H9 (cell line): ENCODE measurements around the gene TNNI3. TPM values are rescaled to one million over a fixed set of nuclear protein-coding genes. Genes with fewer than 3 reads are reported as not detected.

Experiments used
- DNase-seq: peaks from one replicate; pipeline ENCODE4 v3.0.0-alpha.2; 2017
- H2AFZ ChIP-seq: one replicate; pipeline ENCODE4 v1.6.1; 2013; ENCODE audit warnings: mild to moderate bottlenecking, low read length, control low read depth, moderate library complexity
- H2AK5ac ChIP-seq: 2 replicates; pipeline ENCODE4 v1.6.1; 2013; ENCODE audit warnings: low read length, control low read depth, mixed read lengths; ENCODE audit not compliant: insufficient read length
- H2BK120ac ChIP-seq: one replicate; pipeline ENCODE4 v1.6.1; 2013; ENCODE audit warnings: low read depth, mild to moderate bottlenecking, low read length, control low read depth, inconsistent platforms; ENCODE audit not compliant: poor library complexity, severe bottlenecking
- H2BK12ac ChIP-seq: 2 replicates; pipeline ENCODE4 v1.6.1; 2013; ENCODE audit warnings: low read length, control low read depth, mixed read lengths, low read depth; ENCODE audit not compliant: insufficient read length
- H2BK15ac ChIP-seq: 2 replicates; pipeline ENCODE4 v1.6.1; 2013; ENCODE audit warnings: low read depth, low read length, control low read depth
- H2BK20ac ChIP-seq: one replicate; pipeline ENCODE4 v1.6.1; 2013; ENCODE audit warnings: low read depth, mild to moderate bottlenecking, low read length, control low read depth, inconsistent platforms; ENCODE audit not compliant: poor library complexity, severe bottlenecking
- H2BK5ac ChIP-seq: 2 replicates; pipeline ENCODE4 v1.6.1; 2013; ENCODE audit warnings: low read length, control low read depth, mixed read lengths; ENCODE audit not compliant: insufficient read length
- H3K14ac ChIP-seq: 2 replicates; pipeline ENCODE4 v1.6.1; 2013; ENCODE audit warnings: low read length, control low read depth; ENCODE audit not compliant: insufficient read depth
- H3K18ac ChIP-seq: 2 replicates; pipeline ENCODE4 v1.6.1; 2013; ENCODE audit warnings: low read depth, mild to moderate bottlenecking, mixed read lengths, low read length, control low read depth; ENCODE audit not compliant: insufficient read length
- H3K23ac ChIP-seq: 2 replicates; pipeline ENCODE4 v1.6.1; 2013; ENCODE audit warnings: low read length, control low read depth, mixed read lengths, low read depth; ENCODE audit not compliant: insufficient read length
- H3K23me2 ChIP-seq: 2 replicates; pipeline ENCODE4 v1.6.1; 2013; ENCODE audit warnings: low read depth, mild to moderate bottlenecking, mixed read lengths, low read length, control low read depth; ENCODE audit not compliant: insufficient read length, poor library complexity, severe bottlenecking
- H3K27ac ChIP-seq: 2 replicates; pipeline ENCODE4 v1.5.1; 2013; ENCODE audit warnings: low read length, control low read depth, mixed read lengths, low read depth; ENCODE audit not compliant: insufficient read length
- H3K27me3 ChIP-seq: 2 replicates; pipeline ENCODE4 v1.6.1; 2013; ENCODE audit warnings: low read length, control low read depth, inconsistent platforms; ENCODE audit not compliant: insufficient read depth
- H3K4ac ChIP-seq: 2 replicates; pipeline ENCODE4 v1.6.1; 2013; ENCODE audit warnings: low read depth, mild to moderate bottlenecking, control low read depth, inconsistent platforms, low read length, moderate library complexity
- H3K4me1 ChIP-seq: 2 replicates; pipeline ENCODE4 v1.6.1; 2013; ENCODE audit warnings: low read length, control low read depth, inconsistent platforms; ENCODE audit not compliant: insufficient read depth
- H3K4me2 ChIP-seq: 2 replicates; pipeline ENCODE4 v1.6.1; 2013; ENCODE audit warnings: low read length, control low read depth, mixed read lengths; ENCODE audit not compliant: insufficient read length, insufficient read depth
- H3K56ac ChIP-seq: 2 replicates; pipeline ENCODE4 v1.6.1; 2013; ENCODE audit warnings: low read depth, mild to moderate bottlenecking, mixed read lengths, low read length, control low read depth; ENCODE audit not compliant: insufficient read length
- H3K79me1 ChIP-seq: 2 replicates; pipeline ENCODE4 v1.6.1; 2013; ENCODE audit warnings: low read depth, mild to moderate bottlenecking, moderate library complexity, low read length, control low read depth, inconsistent platforms; ENCODE audit not compliant: insufficient read depth, poor library complexity, severe bottlenecking
- H3K79me2 ChIP-seq: 2 replicates; pipeline ENCODE4 v1.6.1; 2013; ENCODE audit warnings: low read length, control low read depth, inconsistent platforms; ENCODE audit not compliant: insufficient read depth
- H3K9ac ChIP-seq: 2 replicates; pipeline ENCODE4 v1.6.1; 2013; ENCODE audit warnings: low read length, control low read depth, mixed read lengths; ENCODE audit not compliant: insufficient read length; ENCODE audit errors: extremely low read depth
- H3K9me3 ChIP-seq: one replicate; pipeline ENCODE4 v1.6.1; 2013; ENCODE audit warnings: low read depth, low read length, inconsistent platforms; ENCODE audit not compliant: control insufficient read depth
- H3T11ph ChIP-seq: one replicate; pipeline ENCODE4 v1.6.1; 2013; ENCODE audit warnings: mild to moderate bottlenecking, low read length, control low read depth, inconsistent platforms
- H4K20me1 ChIP-seq: one replicate; pipeline ENCODE4 v1.6.1; 2013; ENCODE audit not compliant: control insufficient read depth, insufficient read length, insufficient read depth
- H4K5ac ChIP-seq: 2 replicates; pipeline ENCODE4 v1.6.1; 2013; ENCODE audit warnings: low read depth, mild to moderate bottlenecking, mixed read lengths, low read length, control low read depth; ENCODE audit not compliant: insufficient read length
- H4K8ac ChIP-seq: replicated peaks from 2 replicates; pipeline ENCODE4 v1.6.1; 2013; ENCODE audit warnings: low read length, control low read depth, mixed read lengths, low read depth; ENCODE audit not compliant: insufficient read length
- H4K91ac ChIP-seq: 2 replicates; pipeline ENCODE4 v1.6.1; 2013; ENCODE audit warnings: low read depth, mild to moderate bottlenecking, moderate library complexity, mixed read lengths, low read length, control low read depth; ENCODE audit not compliant: insufficient read length
- H3K27ac Mint-ChIP-seq, 3 experiments: 2 replicates in 2 of 3; 3 replicates in 1 of 3; pipeline ENCODE4 v1.8.0; 2020 to 2021; ENCODE audit warnings: mixed read lengths in 3 of 3, mild to moderate bottlenecking in 1 of 3, moderate library complexity in 1 of 3
- H3K27me3 Mint-ChIP-seq: 2 replicates; pipeline ENCODE4 v1.8.0; 2021; ENCODE audit warnings: low read depth, mild to moderate bottlenecking, moderate library complexity, mixed read lengths
- H3K36me3 Mint-ChIP-seq, 3 experiments: 2 replicates in 2 of 3; 3 replicates in 1 of 3; pipeline ENCODE4 v1.8.0; 2020 to 2021; ENCODE audit warnings: low read depth in 3 of 3, mixed read lengths in 3 of 3; ENCODE audit not compliant: insufficient read depth in 1 of 3
- H3K4me1 Mint-ChIP-seq, 2 experiments: 2 replicates each; pipeline ENCODE4 v1.8.0; 2020; ENCODE audit warnings: mixed read lengths in 2 of 2
- H3K4me3 Mint-ChIP-seq, 2 experiments: 2 replicates in 1 of 2; 3 replicates in 1 of 2; pipeline ENCODE4 v1.8.0; 2020 to 2021; ENCODE audit warnings: mild to moderate bottlenecking in 2 of 2, mixed read lengths in 2 of 2, moderate library complexity in 1 of 2
- H3K9me3 Mint-ChIP-seq, 2 experiments: 2 replicates in 1 of 2; 3 replicates in 1 of 2; pipeline ENCODE4 v1.8.0; 2020; ENCODE audit warnings: mild to moderate bottlenecking in 2 of 2, mixed read lengths in 2 of 2, moderate library complexity in 1 of 2
- WGBS: extraction: QIAGEN DNeasy Blood & Tissue Kit; methylation state at CpG from one replicate; pipeline ENCODE4 v1.1.7; 2013; ENCODE audit warnings: missing lambda C conversion rate, low lambda C conversion rate, mixed read lengths; ENCODE audit not compliant: insufficient read length; ENCODE audit errors: extremely low coverage; 5-methylcytosine and 5-hydroxymethylcytosine counted together
- total RNA-seq: library from RNA; stranded (reverse); gene quantifications from 2 replicates; pipeline ENCODE4 v1.2.1, GENCODE V29; 2021
- TF ChIP-seq, protein P1 (sequence below): fragments of 200-600 bp; sonication (generic); conservative IDR thresholded peaks from 3 replicates; pipeline ENCODE4 v1.8.0; 2021; ENCODE audit warnings: antibody characterized with exemption, mild to moderate bottlenecking

Gene TNNI3
- total RNA-seq, 1 experiment from 2014 or later = 36.9 TPM

DNA sequence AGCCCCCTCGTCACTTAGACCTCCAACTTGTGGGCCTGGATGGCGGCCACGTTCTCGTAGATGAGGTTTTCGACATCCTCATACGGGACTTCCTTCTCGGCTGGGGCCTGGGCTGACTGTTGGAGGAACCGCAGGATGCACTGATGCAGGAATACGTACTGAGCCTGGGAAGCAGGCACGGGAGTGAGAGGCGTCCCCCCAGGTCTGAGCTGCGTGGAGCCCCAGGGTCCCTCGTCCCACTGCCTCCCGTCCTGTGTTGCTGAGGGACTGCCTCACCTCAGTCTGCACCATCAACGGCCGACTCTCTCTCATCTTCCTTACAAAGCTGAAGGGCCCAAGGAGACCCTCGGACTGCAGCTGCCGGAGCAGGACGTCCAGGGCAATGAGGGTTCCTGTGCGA, 24.2 kb upstream of the TNNI3 start:
- H3K9ac ChIP-seq = no peak overlapping the region
- H3K56ac ChIP-seq = no peak overlapping the region
- no peak for DNase-seq
- H2AFZ ChIP-seq = no peak overlapping the region
- peaks cover 76% of the 10 kb centered on the region for H3K27me3 Mint-ChIP-seq
- no peak overlapping the region for H2BK120ac ChIP-seq
- H2BK12ac ChIP-seq = no peak overlapping the region
- no peaks in the 10 kb centered on the region; a peak in 1 of 7 replicates for H3K36me3 Mint-ChIP-seq
- H3K14ac ChIP-seq = no peak overlapping the region; the same call in 1 of the 2 replicates
- no CpG with 5 or more reads among the region's 20 CpGs for WGBS
- TF ChIP-seq, protein P1, sequence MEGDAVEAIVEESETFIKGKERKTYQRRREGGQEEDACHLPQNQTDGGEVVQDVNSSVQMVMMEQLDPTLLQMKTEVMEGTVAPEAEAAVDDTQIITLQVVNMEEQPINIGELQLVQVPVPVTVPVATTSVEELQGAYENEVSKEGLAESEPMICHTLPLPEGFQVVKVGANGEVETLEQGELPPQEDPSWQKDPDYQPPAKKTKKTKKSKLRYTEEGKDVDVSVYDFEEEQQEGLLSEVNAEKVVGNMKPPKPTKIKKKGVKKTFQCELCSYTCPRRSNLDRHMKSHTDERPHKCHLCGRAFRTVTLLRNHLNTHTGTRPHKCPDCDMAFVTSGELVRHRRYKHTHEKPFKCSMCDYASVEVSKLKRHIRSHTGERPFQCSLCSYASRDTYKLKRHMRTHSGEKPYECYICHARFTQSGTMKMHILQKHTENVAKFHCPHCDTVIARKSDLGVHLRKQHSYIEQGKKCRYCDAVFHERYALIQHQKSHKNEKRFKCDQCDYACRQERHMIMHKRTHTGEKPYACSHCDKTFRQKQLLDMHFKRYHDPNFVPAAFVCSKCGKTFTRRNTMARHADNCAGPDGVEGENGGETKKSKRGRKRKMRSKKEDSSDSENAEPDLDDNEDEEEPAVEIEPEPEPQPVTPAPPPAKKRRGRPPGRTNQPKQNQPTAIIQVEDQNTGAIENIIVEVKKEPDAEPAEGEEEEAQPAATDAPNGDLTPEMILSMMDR = no peak
- no peaks in the 10 kb centered on the region for H3K79me2 ChIP-seq
- H3T11ph ChIP-seq = no peak overlapping the region
- H2AK5ac ChIP-seq = no peak overlapping the region
- no peak overlapping the region for H4K5ac ChIP-seq
- no peak overlapping the region for H4K91ac ChIP-seq
- H2BK15ac ChIP-seq = no peak overlapping the region
- H3K27ac ChIP-seq = no peak overlapping the region
- H3K4ac ChIP-seq = no peak overlapping the region
- H2BK20ac ChIP-seq = no peak overlapping the region
- H3K23ac ChIP-seq = no peak overlapping the region
- peaks cover 9 to 20% of the 10 kb centered on the region in 2 experiments for H3K4me1 Mint-ChIP-seq
- H3K27me3 ChIP-seq = peaks cover 11% of the 10 kb centered on the region; the same call in 1 of the 2 replicates
- H3K4me1 ChIP-seq = no peaks in the 10 kb centered on the region
- H3K9me3 ChIP-seq = no peaks in the 10 kb centered on the region
- H2BK5ac ChIP-seq = no peak overlapping the region
- H4K20me1 ChIP-seq = no peaks in the 10 kb centered on the region
- H3K9me3 Mint-ChIP-seq = peaks cover 0 to 2% of the 10 kb centered on the region in 2 experiments; a peak in 1 of 5 replicates
- no peak overlapping the region for H3K4me3 Mint-ChIP-seq
- no peak overlapping the region for H3K27ac Mint-ChIP-seq
- H3K4me2 ChIP-seq = no peak overlapping the region
- H3K23me2 ChIP-seq = peaks cover 5% of the 10 kb centered on the region
- H3K18ac ChIP-seq = no peak overlapping the region
- H3K79me1 ChIP-seq = no peaks in the 10 kb centered on the region
- H4K8ac ChIP-seq = no peak overlapping the region
